ENCODE measurements around the gene CPM.
"Not testable (repeated sequence)": the region's sequence is repeated elsewhere in the genome, so short reads cannot be mapped to it uniquely, and the experiment has no call there.

DNA sequence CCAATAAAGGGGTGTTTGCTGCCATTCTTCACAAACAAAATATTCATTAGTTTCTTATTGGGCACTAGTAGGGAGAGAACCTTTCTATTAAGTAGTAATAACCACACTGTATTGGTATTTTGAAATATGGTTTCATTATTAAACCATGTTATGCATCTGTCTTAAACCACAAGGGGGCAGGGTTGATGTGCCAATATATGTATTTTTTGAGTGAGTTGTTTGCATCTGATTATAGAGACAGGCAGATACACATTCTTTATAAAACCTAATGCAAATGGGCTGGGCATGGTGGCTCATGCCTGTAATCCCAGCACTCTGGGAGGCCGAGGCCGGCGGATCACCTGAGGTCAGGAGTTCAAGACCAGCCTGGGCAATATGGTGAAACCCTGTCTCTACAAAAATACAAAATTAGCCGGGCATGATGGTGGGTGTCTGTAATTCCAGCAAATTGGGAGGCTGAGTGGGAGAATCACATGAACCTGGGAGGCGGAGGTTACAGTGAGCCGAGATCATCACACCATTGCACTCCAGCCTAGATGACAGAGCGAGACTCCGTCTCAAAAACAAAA, 69.0 kb downstream of the CPM start:
- TF ChIP-seq, protein P1, sequence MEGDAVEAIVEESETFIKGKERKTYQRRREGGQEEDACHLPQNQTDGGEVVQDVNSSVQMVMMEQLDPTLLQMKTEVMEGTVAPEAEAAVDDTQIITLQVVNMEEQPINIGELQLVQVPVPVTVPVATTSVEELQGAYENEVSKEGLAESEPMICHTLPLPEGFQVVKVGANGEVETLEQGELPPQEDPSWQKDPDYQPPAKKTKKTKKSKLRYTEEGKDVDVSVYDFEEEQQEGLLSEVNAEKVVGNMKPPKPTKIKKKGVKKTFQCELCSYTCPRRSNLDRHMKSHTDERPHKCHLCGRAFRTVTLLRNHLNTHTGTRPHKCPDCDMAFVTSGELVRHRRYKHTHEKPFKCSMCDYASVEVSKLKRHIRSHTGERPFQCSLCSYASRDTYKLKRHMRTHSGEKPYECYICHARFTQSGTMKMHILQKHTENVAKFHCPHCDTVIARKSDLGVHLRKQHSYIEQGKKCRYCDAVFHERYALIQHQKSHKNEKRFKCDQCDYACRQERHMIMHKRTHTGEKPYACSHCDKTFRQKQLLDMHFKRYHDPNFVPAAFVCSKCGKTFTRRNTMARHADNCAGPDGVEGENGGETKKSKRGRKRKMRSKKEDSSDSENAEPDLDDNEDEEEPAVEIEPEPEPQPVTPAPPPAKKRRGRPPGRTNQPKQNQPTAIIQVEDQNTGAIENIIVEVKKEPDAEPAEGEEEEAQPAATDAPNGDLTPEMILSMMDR (conservative IDR thresholded peaks at IDR 0.05; ENCODE audit: low read length), result peak; percentile 88
- TF ChIP-seq EZH2phosphoT487 (IDR thresholded peaks at IDR 0.05; ENCODE audit: borderline replicate concordance, low read depth, low read length), result not testable (repeated sequence)
